Raji (cell line): ENCODE data around the gene ESCO1.

Experiments
- POLR2A ChIP-seq: IDR thresholded peaks from 2 replicates; pipeline ENCODE4 v1.6.1; 2011; ENCODE audit warnings: low read depth, low read length, control low read depth; ENCODE audit not compliant: insufficient read depth

The ESCO1 gene

GRCh38 chr18:21509062-21509461 lies 91.4 kb downstream of the ESCO1 start:
- no peak for TF ChIP-seq POLR2A

DNA sequence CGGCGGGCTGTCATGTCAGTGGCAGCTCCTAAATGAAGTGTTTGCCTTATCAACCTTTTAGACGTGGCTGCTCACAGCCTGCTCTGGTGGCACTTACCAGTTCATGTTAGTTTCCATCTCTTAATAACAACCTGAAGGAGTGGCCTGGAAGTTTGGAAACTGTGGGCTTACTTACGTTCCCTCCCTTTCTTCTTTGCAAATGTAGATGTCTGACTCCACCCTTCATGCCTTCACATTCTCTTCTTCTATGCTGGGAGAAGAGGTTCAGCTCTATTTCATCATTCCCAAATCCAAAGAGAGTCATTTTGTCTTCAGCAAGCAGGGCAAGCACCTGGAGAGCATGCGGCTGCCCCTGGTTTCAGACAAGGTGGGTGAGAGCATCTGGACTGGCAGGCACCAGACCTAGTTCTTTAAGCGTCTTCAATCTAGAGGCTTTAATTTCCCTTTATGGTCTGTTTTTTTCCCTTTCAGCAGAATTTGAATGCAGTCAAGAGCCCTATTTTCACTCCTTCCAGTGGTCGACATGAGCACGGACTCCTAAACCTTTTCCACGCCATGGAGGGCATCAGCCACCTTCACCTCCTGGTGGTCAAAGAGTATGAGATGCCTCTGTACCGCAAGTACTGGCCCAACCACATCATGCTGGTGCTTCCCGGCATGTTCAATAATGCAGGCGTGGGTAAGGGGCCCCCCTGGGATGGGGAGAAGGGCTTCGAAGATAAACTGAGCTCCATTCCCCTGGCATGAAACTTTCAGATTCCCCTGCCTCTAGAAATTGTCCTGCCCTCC lies 92.4 kb downstream of the ESCO1 start:
- TF ChIP-seq POLR2A: no peak

DNA sequence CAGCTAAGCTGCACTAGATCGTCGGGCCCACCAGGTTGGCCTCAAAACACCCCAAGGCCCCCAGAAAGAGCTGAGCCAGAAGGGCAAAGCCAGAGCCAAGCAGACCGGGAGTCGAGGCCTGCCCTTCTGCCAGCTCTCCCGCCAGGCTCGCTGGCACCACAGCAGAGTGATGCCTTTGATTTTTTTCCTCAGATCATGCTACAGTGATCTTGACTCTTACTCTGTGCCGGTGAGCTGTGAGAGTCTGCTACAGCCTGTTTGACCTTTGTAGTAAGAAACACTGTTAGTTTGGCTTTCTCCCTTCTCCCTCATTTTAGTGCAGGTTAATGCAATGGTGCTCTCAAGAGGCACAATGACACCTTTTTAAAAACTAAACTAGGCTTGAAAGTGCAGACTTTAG lies 97.8 kb downstream of the ESCO1 start:
- no peak for TF ChIP-seq POLR2A

DNA sequence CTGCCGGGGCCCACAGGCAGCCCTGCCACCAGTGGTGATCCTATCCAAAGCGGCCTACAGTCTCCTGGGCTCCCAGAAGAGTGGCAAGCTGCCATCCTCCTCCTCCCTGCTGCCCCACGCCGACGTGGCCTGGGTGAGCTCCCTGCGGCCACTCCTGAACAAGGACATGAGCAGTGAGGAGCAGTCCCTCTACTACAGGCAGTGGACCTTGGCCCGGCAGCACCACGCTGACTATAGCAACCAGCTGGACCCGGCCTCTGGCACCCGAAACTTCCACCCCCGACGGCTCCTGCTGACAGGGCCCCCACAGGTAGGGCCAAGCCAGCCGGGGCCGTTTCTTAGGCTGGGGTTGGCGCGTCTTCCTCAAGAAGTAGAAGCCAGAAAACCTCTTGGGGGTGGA lies 100.5 kb downstream of the ESCO1 start:
- no peak for TF ChIP-seq POLR2A

DNA sequence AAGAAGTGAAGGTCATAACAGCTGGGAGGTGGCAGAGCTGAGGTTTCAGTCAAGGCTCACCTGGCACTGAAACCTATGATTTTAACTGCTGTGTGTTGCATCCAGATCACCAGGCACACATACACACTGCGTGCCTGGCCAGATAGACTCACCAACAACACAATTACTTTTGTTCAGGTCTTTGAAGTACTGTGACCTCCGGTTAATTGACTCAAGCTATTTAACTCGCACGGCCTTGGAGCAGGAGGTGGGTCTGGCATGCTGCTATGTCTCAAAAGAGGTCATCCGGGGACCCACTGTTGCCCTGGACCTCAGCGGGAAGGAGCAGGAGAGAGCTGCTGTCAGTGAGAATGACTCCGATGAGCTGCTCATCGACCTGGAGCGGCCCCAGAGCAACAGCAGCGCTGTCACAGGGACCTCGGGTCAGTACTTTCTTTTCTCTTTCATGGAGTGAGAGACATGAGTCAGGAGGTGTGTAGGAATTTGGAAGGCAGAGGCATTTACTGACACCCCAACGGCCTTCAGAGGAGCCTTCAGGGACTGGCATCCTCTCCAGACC lies 104.1 kb downstream of the ESCO1 start:
- TF ChIP-seq POLR2A: no peak

- TF ChIP-seq POLR2A: no peak
Observed at GRCh38 chr18:21490748-21491147, 109.8 kb downstream of the ESCO1 start.

GRCh38 chr18:21489919-21490495 lies 110.5 kb downstream of the ESCO1 start:
- TF ChIP-seq POLR2A: no peak

DNA sequence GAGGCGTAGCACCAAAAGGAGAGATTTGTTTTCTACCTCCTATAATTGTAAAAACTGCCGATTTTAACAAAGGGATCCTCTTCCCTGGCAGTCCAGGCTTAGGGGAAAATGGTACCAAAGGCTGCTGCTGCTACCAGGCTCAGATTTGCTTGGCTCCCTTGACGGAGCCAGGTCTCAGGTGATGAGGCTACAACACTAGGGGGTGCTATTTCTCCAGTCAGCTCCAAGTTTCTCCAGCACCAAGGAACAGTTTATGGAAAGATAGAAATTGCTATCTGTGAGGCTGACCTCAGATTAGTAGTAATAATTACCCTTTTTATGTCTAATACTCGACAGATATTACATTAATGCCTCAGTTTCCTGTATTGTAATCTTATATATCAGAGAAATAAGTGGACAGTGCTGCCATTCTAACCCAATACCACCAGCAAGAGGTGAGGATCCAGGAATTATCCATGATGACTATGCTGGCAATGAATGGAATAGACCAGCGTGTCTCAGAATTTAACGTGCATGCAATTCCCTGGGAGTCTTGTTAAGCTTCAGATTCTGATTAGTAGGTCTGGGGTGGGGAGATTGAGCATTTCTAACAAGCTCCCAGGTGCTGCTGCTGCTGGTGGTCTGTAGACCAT lies 111.3 kb downstream of the ESCO1 start:
- no peak for TF ChIP-seq POLR2A

- TF ChIP-seq POLR2A: no peak
Observed at GRCh38 chr18:21486905-21487437, 113.5 kb downstream of the ESCO1 start.

GRCh38 chr18:21484851-21485636 lies 115.5 kb downstream of the ESCO1 start:
- no peak for TF ChIP-seq POLR2A

DNA sequence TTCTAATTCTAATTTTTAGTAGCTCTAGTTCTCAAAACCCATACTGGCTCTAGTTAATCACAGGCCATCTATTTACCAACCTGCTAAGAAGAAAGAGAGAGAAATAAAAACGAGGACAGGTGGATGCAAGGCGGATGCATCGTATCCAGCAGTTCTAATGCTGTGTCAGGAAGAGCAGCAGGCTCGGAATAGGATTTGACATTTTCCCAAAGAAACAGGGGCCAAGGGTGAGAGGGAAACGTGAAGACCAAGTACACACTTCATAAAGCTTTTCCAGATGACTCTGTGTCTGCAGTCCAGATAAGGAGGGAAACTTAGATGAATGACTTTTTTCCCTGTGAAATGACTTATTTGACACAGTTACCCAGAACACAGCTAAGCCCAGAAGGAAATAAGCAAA lies 117.5 kb downstream of the ESCO1 start:
- no peak for TF ChIP-seq POLR2A

DNA sequence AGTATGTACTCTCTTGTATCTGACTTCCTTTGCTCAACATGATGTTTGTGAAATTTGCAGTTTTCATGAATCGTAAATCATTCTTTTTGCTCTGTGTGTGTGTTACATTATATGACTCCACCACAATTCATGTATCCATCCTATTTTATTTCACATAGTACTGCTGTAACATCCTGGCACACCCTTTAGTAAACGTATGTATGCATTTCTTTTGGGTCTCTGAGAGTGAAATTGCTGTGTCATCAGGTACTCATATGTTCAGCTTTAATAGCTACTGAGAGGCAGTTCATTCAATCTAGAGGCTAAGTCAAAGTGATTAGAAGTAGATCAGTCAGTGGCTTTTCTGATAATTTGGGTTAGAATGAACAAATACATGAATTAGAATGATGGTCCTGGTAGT lies 118.8 kb downstream of the ESCO1 start:
- TF ChIP-seq POLR2A: no peak

DNA sequence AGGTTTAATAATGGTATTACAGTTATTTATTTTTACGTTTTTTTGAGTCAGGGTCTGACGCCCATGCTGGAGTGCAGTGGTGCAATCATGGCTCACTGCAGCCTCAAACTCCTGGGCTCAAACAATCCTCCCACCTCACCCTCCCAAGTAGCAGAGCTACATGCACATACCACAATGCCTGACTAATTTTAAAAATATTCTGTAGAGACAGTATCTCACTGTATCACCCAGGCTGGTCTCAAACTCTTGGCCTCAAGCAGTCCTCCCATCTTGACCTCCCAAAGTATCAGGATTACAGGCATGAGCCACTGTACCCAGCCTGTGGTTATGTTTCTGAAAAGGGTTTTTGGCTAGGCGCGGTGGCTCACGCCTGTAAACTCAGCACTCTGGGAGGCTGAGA lies 120.8 kb downstream of the ESCO1 start:
- TF ChIP-seq POLR2A: no peak
